ENCODE measurements around the gene SCAMP2.

- TF ChIP-seq CTCF (IDR thresholded peaks at IDR 0.05) (no peak), POLR2AphosphoS5 (IDR thresholded peaks at IDR 0.05; ENCODE audit: low read depth, low read length) (no peak), TCF7L2 (IDR thresholded peaks at IDR 0.05; ENCODE audit: low read depth, low read length) (no peak)
Observed at GRCh38 chr15:74823324-74823723, 49.8 kb downstream of the SCAMP2 start.
